OCI-LY1 (cell line): ENCODE measurements around the gene EXOSC10.

Experiments used
- H2AFZ ChIP-seq: fragments of 200-600 bp; sonication (generic), shearing (Covaris generic); 2 replicates; pipeline ENCODE4 v1.6.0; 2014; ENCODE audit warnings: antibody characterized with exemption, mild to moderate bottlenecking, low read length
- H3F3A ChIP-seq: fragments of 200-600 bp; sonication (generic), shearing (Covaris generic); 2 replicates; pipeline ENCODE4 v1.6.0; 2014; ENCODE audit warnings: mild to moderate bottlenecking, antibody characterized with exemption, low read length, moderate library complexity; ENCODE audit not compliant: insufficient read depth
- H3K27ac ChIP-seq: fragments of 200-600 bp; sonication (generic); 2 replicates; pipeline ENCODE4 v1.5.1; 2014; ENCODE audit warnings: low read length, mixed run types, mild to moderate bottlenecking, low read depth; ENCODE audit not compliant: poor library complexity, severe bottlenecking
- H3K27me3 ChIP-seq: fragments of 200-600 bp; sonication (generic); 2 replicates; pipeline ENCODE4 v1.6.0; 2014; ENCODE audit warnings: antibody characterized with exemption, mild to moderate bottlenecking, low read length, moderate library complexity; ENCODE audit not compliant: insufficient read depth
- H3K36me3 ChIP-seq: fragments of 200-600 bp; sonication (generic); 2 replicates; pipeline ENCODE4 v1.6.1; 2014; ENCODE audit warnings: mild to moderate bottlenecking, antibody characterized with exemption, low read length, moderate library complexity, mixed read lengths; ENCODE audit not compliant: insufficient read depth
- H3K4me1 ChIP-seq: fragments of 200-600 bp; sonication (generic); 2 replicates; pipeline ENCODE4 v1.5.1; 2014; ENCODE audit warnings: mild to moderate bottlenecking, low read length, moderate library complexity; ENCODE audit not compliant: insufficient read depth, severe bottlenecking
- H3K4me2 ChIP-seq: fragments of 200-600 bp; sonication (generic), shearing (Covaris generic); 2 replicates; pipeline ENCODE4 v1.6.1; 2014; ENCODE audit warnings: low read length
- H3K4me3 ChIP-seq: fragments of 200-600 bp; sonication (generic); 2 replicates; pipeline ENCODE4 v1.5.1; 2014; ENCODE audit warnings: low read length, low read depth, mild to moderate bottlenecking, mixed read lengths; ENCODE audit not compliant: poor library complexity, severe bottlenecking
- H3K79me2 ChIP-seq: fragments of 200-600 bp; shearing (Covaris generic); 2 replicates; pipeline ENCODE4 v1.6.1; 2016; ENCODE audit warnings: mixed run types, low read length, mixed read lengths; ENCODE audit not compliant: insufficient read depth
- H3K9ac ChIP-seq: fragments of 200-600 bp; sonication (generic), shearing (Covaris generic); 2 replicates; pipeline ENCODE4 v1.6.1; 2014; ENCODE audit warnings: mild to moderate bottlenecking, low read length, mixed read lengths
- H3K9me2 ChIP-seq: fragments of 200-600 bp; sonication (generic), shearing (Covaris generic); 2 replicates; pipeline ENCODE4 v1.6.1; 2014; ENCODE audit warnings: low read depth, mild to moderate bottlenecking, low read length, mixed read lengths
- H3K9me3 ChIP-seq: fragments of 200-600 bp; shearing (Covaris generic); 2 replicates; pipeline ENCODE4 v1.6.1; 2014; ENCODE audit warnings: low read length, mixed read lengths
- H4K20me1 ChIP-seq: fragments of 200-600 bp; sonication (generic), shearing (Covaris generic); 2 replicates; pipeline ENCODE4 v1.6.0; 2016; ENCODE audit warnings: mild to moderate bottlenecking, low read length; ENCODE audit not compliant: insufficient read depth
- EZH2 ChIP-seq: fragments of 200-600 bp; sonication (generic), shearing (Covaris generic); IDR thresholded peaks from 2 replicates; pipeline ENCODE4 v1.8.0; 2017; ENCODE audit warnings: borderline replicate concordance, mixed run types, mild to moderate bottlenecking, antibody characterized with exemption, low read length, moderate library complexity, mixed read lengths
- TF ChIP-seq, protein P1 (sequence below): fragments of 200-600 bp; sonication (generic), shearing (Covaris generic); IDR thresholded peaks from 2 replicates; pipeline ENCODE4 v1.5.1; 2017; ENCODE audit warnings: mild to moderate bottlenecking, antibody characterized with exemption, low read length, moderate library complexity, mixed read lengths

Gene EXOSC10

GRCh38 chr1:11131816-11132215 is 32.1 kb upstream of the EXOSC10 start:
- no peaks in the 10 kb centered on the region for H3K9me2 ChIP-seq
- no peak overlapping the region for H3K27ac ChIP-seq
- no peaks in the 10 kb centered on the region for H3F3A ChIP-seq
- no peak overlapping the region for H3K4me2 ChIP-seq
- H3K9me3 ChIP-seq = no peaks in the 10 kb centered on the region
- no peaks in the 10 kb centered on the region for H3K27me3 ChIP-seq
- H4K20me1 ChIP-seq = no peaks in the 10 kb centered on the region
- no peak for TF ChIP-seq EZH2
- TF ChIP-seq, protein P1, sequence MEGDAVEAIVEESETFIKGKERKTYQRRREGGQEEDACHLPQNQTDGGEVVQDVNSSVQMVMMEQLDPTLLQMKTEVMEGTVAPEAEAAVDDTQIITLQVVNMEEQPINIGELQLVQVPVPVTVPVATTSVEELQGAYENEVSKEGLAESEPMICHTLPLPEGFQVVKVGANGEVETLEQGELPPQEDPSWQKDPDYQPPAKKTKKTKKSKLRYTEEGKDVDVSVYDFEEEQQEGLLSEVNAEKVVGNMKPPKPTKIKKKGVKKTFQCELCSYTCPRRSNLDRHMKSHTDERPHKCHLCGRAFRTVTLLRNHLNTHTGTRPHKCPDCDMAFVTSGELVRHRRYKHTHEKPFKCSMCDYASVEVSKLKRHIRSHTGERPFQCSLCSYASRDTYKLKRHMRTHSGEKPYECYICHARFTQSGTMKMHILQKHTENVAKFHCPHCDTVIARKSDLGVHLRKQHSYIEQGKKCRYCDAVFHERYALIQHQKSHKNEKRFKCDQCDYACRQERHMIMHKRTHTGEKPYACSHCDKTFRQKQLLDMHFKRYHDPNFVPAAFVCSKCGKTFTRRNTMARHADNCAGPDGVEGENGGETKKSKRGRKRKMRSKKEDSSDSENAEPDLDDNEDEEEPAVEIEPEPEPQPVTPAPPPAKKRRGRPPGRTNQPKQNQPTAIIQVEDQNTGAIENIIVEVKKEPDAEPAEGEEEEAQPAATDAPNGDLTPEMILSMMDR = no peak
- no peaks in the 10 kb centered on the region for H3K4me1 ChIP-seq
- H2AFZ ChIP-seq = no peak overlapping the region
- H3K79me2 ChIP-seq = no peaks in the 10 kb centered on the region
- no peak overlapping the region for H3K4me3 ChIP-seq
- H3K9ac ChIP-seq = no peak overlapping the region
- H3K36me3 ChIP-seq = peaks cover 82% of the 10 kb centered on the region

DNA sequence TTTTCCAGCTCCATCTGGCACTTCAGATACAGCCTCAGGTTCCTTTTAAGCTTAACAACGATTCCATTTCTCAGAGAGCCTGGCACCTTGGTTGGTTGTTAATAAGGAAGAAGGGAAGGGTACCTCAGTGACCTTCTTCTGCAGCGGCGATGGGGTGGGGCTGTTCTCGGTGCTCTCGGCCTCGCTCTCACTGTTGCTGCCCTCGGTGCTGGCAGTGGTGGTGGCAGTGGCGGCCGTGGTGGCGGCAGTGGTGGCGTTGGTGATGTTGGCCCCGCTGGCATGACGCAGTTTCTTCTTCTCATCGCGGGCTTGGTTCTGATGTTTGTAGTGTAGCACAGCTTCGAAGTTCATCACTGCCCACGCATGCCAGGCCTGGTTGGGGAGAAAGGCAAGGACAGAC is 30.7 kb upstream of the EXOSC10 start:
- no peak for TF ChIP-seq EZH2
- TF ChIP-seq, protein P1 = no peak
- Histone ChIP-seq H3K27ac (no peak overlapping the region), H3K79me2 (no peaks in the 10 kb centered on the region), H3F3A (no peaks in the 10 kb centered on the region), H2AFZ (no peak overlapping the region), H3K36me3 (peaks cover 93% of the 10 kb centered on the region), H3K9ac (no peak overlapping the region), H3K9me3 (no peaks in the 10 kb centered on the region), H3K27me3 (no peaks in the 10 kb centered on the region), H3K9me2 (no peaks in the 10 kb centered on the region), H4K20me1 (no peaks in the 10 kb centered on the region), H3K4me3 (no peak overlapping the region), H3K4me2 (no peak overlapping the region), H3K4me1 (no peaks in the 10 kb centered on the region)

GRCh38 chr1:11129649-11130390 is 30.2 kb upstream of the EXOSC10 start:
- Histone ChIP-seq H3K79me2 (no peaks in the 10 kb centered on the region), H3K9me2 (no peaks in the 10 kb centered on the region), H3K9ac (no peak overlapping the region), H3K4me1 (no peaks in the 10 kb centered on the region), H3K27me3 (no peaks in the 10 kb centered on the region), H2AFZ (no peak overlapping the region), H3K36me3 (peaks cover 96% of the 10 kb centered on the region), H3K9me3 (no peaks in the 10 kb centered on the region), H3F3A (no peaks in the 10 kb centered on the region), H3K4me2 (no peak overlapping the region), H3K4me3 (no peak overlapping the region), H4K20me1 (no peaks in the 10 kb centered on the region), H3K27ac (no peak overlapping the region)
- no peak for TF ChIP-seq EZH2
- TF ChIP-seq, protein P1 = no peak
